PC-3 (cell line): ENCODE measurements around the gene PLCZ1. TPM values are rescaled to one million over a fixed set of nuclear protein-coding genes. Genes with fewer than 3 reads are reported as not detected.

ENCODE experiments used
- ATAC-seq: fragments of 200-7000 bp; cut with Tn5 transposase; 2 replicates; pipeline ENCODE4 v1.9.1; 2020; ENCODE audit warnings: mild to moderate bottlenecking, moderate library complexity
- BruUV-seq: library from RNA; stranded (reverse); fragments of 400-500 nt; replicated peaks from 2 replicates; lab custom pipeline; 2021; lab: Mats Ljungman, UMichigan
- CTCF ChIA-PET: fragments of 300-600 bp; sonication (Branson Sonifier 250); formaldehyde crosslinking; loops from one replicate; lab custom pipeline; 2022; ENCODE audit warnings: antibody characterized with exemption; lab: Charles Lee
- POLR2A ChIA-PET: fragments of 300-600 bp; sonication (Branson Sonifier 250); formaldehyde crosslinking; loops from one replicate; lab custom pipeline; 2022; ENCODE audit warnings: antibody characterized with exemption; ENCODE audit not compliant: unreplicated experiment; lab: Charles Lee
- DNase-seq: peaks from one replicate; pipeline ENCODE4 v3.0.0-alpha.2; 2015
- H2AFZ ChIP-seq: fragments of 300-600 bp; sonication (generic); 2 replicates; pipeline ENCODE4 v1.6.0; 2016; ENCODE audit warnings: antibody characterized with exemption, low read length
- H3F3A ChIP-seq: fragments of 300-600 bp; sonication (generic); one replicate; pipeline ENCODE4 v1.6.0; 2017; ENCODE audit warnings: antibody characterized with exemption, low read length, control low read depth, mild to moderate bottlenecking; ENCODE audit not compliant: unreplicated experiment
- H3K27ac ChIP-seq: fragments of 300-600 bp; sonication (generic); 2 replicates; pipeline ENCODE4 v1.5.1; 2016; ENCODE audit warnings: mild to moderate bottlenecking, low read length
- H3K27me3 ChIP-seq: fragments of 300-600 bp; sonication (generic); 2 replicates; pipeline ENCODE4 v1.6.1; 2016; ENCODE audit warnings: low read length, mixed read lengths
- H3K36me3 ChIP-seq: fragments of 300-600 bp; sonication (generic); 2 replicates; pipeline ENCODE4 v1.6.1; 2016; ENCODE audit warnings: low read depth, mixed run types, low read length, mixed read lengths
- H3K4me1 ChIP-seq: fragments of 300-600 bp; sonication (generic); 2 replicates; pipeline ENCODE4 v1.5.1; 2016; ENCODE audit warnings: low read length; ENCODE audit not compliant: insufficient read depth
- H3K4me2 ChIP-seq: fragments of 300-600 bp; sonication (generic); 2 replicates; pipeline ENCODE4 v1.6.0; 2016; ENCODE audit warnings: low read length
- H3K4me3 ChIP-seq: fragments of 300-600 bp; sonication (generic); 2 replicates; pipeline ENCODE4 v1.5.1; 2016; ENCODE audit warnings: mild to moderate bottlenecking, low read length, mixed read lengths
- H3K79me2 ChIP-seq: fragments of 300-600 bp; sonication (generic); 2 replicates; pipeline ENCODE4 v1.6.1; 2017; ENCODE audit warnings: low read length, mixed read lengths
- H3K9ac ChIP-seq: fragments of 300-600 bp; sonication (generic); 2 replicates; pipeline ENCODE4 v1.6.0; 2016; ENCODE audit warnings: mild to moderate bottlenecking, low read length
- H3K9me2 ChIP-seq: fragments of 300-600 bp; sonication (generic); replicated peaks from 2 replicates; pipeline ENCODE4 v1.6.1; 2016; ENCODE audit warnings: mixed run types, low read length, mixed read lengths
- H3K9me3 ChIP-seq: fragments of 300-600 bp; sonication (generic); 2 replicates; pipeline ENCODE4 v1.6.1; 2016; ENCODE audit warnings: low read length, mixed read lengths
- H4K20me1 ChIP-seq: fragments of 300-600 bp; sonication (generic); 2 replicates; pipeline ENCODE4 v1.6.1; 2016; ENCODE audit warnings: low read length, mixed read lengths
- CTCF ChIP-seq: fragments of 300-600 bp; sonication (generic); conservative IDR thresholded peaks from 2 replicates; pipeline ENCODE4 v1.5.1; 2017; ENCODE audit warnings: antibody characterized with exemption, low read depth, mild to moderate bottlenecking, low read length
- EZH2 ChIP-seq: fragments of 300-600 bp; sonication (generic); IDR thresholded peaks from one replicate; pipeline ENCODE4 v1.6.1; 2017; ENCODE audit warnings: antibody characterized with exemption, mild to moderate bottlenecking, low read length; ENCODE audit not compliant: unreplicated experiment
- EZH2phosphoT487 ChIP-seq: fragments of 300-600 bp; sonication (generic); IDR thresholded peaks from 2 replicates; pipeline ENCODE4 v1.6.1; 2018; ENCODE audit warnings: mild to moderate bottlenecking, antibody characterized with exemption, low read length, borderline replicate concordance
- intact Hi-C: fragments of 100-400 bp; cut with micrococcal nuclease; formaldehyde crosslinking; loops from 2 replicates; pipeline ENCODE4 v1.9.0; 2023
- total RNA-seq: library from RNA; depleted of rRNA; stranded (reverse); fragments of >200 nt; gene quantifications from 2 replicates; pipeline ENCODE4 v1.2.3, GENCODE V29; 2014

The PLCZ1 gene
- total RNA-seq, 1 experiment from 2014 or later = not detected

- H3K9ac ChIP-seq = no peak overlapping the region
- POLR2A ChIA-PET = no interaction called here
- H3K4me2 ChIP-seq = no peak overlapping the region
- H4K20me1 ChIP-seq = no peaks in the 10 kb centered on the region
- H3K9me2 ChIP-seq = no peaks in the 10 kb centered on the region
- no TSS peak for BruUV-seq
- intact Hi-C loops = no loop called here
- no peaks in the 10 kb centered on the region for H3K79me2 ChIP-seq
- 0 out of 2 replicates have a peak, but pooled peaks cover 5% of the 10 kb centered on the region for H3K9me3 ChIP-seq
- CTCF ChIA-PET = no interaction called here
- no peaks in the 10 kb centered on the region for H3F3A ChIP-seq
- H3K4me3 ChIP-seq = no peak overlapping the region
- no peaks in the 10 kb centered on the region for H3K4me1 ChIP-seq
- H3K27ac ChIP-seq = no peak overlapping the region
- TF ChIP-seq CTCF = no peak
- no peak for TF ChIP-seq EZH2
- TF ChIP-seq EZH2phosphoT487 = no peak
- no peak for ATAC-seq
- no peaks in the 10 kb centered on the region for H3K36me3 ChIP-seq
- H3K27me3 ChIP-seq = no peaks in the 10 kb centered on the region
- DNase-seq = no peak
- no peak overlapping the region for H2AFZ ChIP-seq
Observed at GRCh38 chr12:18731156-18731555, 6.7 kb downstream of the PLCZ1 start.

GRCh38 chr12:18723752-18724151 lies 14.1 kb downstream of the PLCZ1 start:
- no peak overlapping the region for H3K9ac ChIP-seq
- CTCF ChIA-PET = no interaction called here
- H3K4me2 ChIP-seq = peak overlapping the region; percentile 71
- no peaks in the 10 kb centered on the region for H3K79me2 ChIP-seq
- no TSS peak for BruUV-seq
- ATAC-seq (peak; percentile 89), DNase-seq (peak; percentile 89)
- intact Hi-C loops = loop anchor here (10.0 kb wide), 1 partner anchor 129 kb away; no protein-coding TSS in a partner anchor
- no peaks in the 10 kb centered on the region for H4K20me1 ChIP-seq
- H3K27ac ChIP-seq = peak overlapping the region; percentile 81
- H3K4me1 ChIP-seq = peaks cover 31% of the 10 kb centered on the region
- H3K27me3 ChIP-seq = no peaks in the 10 kb centered on the region
- H3F3A ChIP-seq = peaks cover 4% of the 10 kb centered on the region
- H3K36me3 ChIP-seq = no peaks in the 10 kb centered on the region
- no peak overlapping the region for H2AFZ ChIP-seq
- TF ChIP-seq EZH2 (no peak), EZH2phosphoT487 (no peak), CTCF (no peak)
- POLR2A ChIA-PET = no interaction called here
- H3K9me3 ChIP-seq = no peaks in the 10 kb centered on the region
- no peak overlapping the region for H3K4me3 ChIP-seq
- H3K9me2 ChIP-seq = no peaks in the 10 kb centered on the region

GRCh38 chr12:18721452-18721851 lies 16.4 kb downstream of the PLCZ1 start:
- POLR2A ChIA-PET = no interaction called here

More at GRCh38 chr12:18721452-18721851, 16.4 kb downstream of the PLCZ1 start:
- H3F3A ChIP-seq = peaks cover 4% of the 10 kb centered on the region
- no peaks in the 10 kb centered on the region for H3K9me3 ChIP-seq
- no peak for TF ChIP-seq EZH2
- no peak for TF ChIP-seq EZH2phosphoT487
- TF ChIP-seq CTCF = no peak
- H3K4me1 ChIP-seq = peaks cover 39% of the 10 kb centered on the region
- H3K36me3 ChIP-seq = no peaks in the 10 kb centered on the region
- no peaks in the 10 kb centered on the region for H3K9me2 ChIP-seq
- no peak overlapping the region for H3K4me2 ChIP-seq
- no peak overlapping the region for H2AFZ ChIP-seq
- H4K20me1 ChIP-seq = no peaks in the 10 kb centered on the region
- DNase-seq (no peak), ATAC-seq (no peak)
- H3K4me3 ChIP-seq = no peak overlapping the region
- no peak overlapping the region for H3K27ac ChIP-seq
- CTCF ChIA-PET = no interaction called here
- no TSS peak for BruUV-seq
- H3K27me3 ChIP-seq = no peaks in the 10 kb centered on the region
- no peaks in the 10 kb centered on the region for H3K79me2 ChIP-seq
- no peak overlapping the region for H3K9ac ChIP-seq
- intact Hi-C loops = loop anchor here (10.0 kb wide), 1 partner anchor 127 kb away; no protein-coding TSS in a partner anchor
